Motor neuron (in vitro differentiated cells): ENCODE measurements around the gene C1QTNF4. TPM values are rescaled to one million over a fixed set of nuclear protein-coding genes. Genes with fewer than 3 reads are reported as not detected.
"Not testable (repeated sequence)": the region's sequence is repeated elsewhere in the genome, so short reads cannot be mapped to it uniquely, and the experiment has no call there.

ENCODE experiments used
- ATAC-seq, 8 experiments: fragments of 200-7000 bp; cut with Tn5 transposase; replicated peaks in 6 of 8; 2 replicates each; pipeline ENCODE4 v1.8.0; 2021; ENCODE audit warnings: mild to moderate bottlenecking in 8 of 8, moderate library complexity in 8 of 8
- H3K27ac ChIP-seq, 2 donors: fragments of 250-450 bp; sonication (Bioruptor Pico); 2 replicates each; pipeline ENCODE4 v1.9.0; 2021; ENCODE audit warnings: antibody characterized with exemption in 2 of 2, mild to moderate bottlenecking in 2 of 2, moderate library complexity in 1 of 2
- H3K4me1 ChIP-seq, 2 donors: fragments of 250-450 bp; sonication (Bioruptor Pico); replicated peaks in 1 of 2; 2 replicates each; pipeline ENCODE4 v1.6.1; 2021; ENCODE audit warnings: antibody characterized with exemption in 2 of 2, mild to moderate bottlenecking in 2 of 2, moderate library complexity in 1 of 2
- H3K4me3 ChIP-seq, 5 donors: fragments of 250-450 bp; sonication (Bioruptor Pico); 2 replicates each; pipeline ENCODE4 v1.9.0; 2021; ENCODE audit warnings: antibody characterized with exemption in 5 of 5, mild to moderate bottlenecking in 5 of 5, moderate library complexity in 4 of 5
- WGBS, 10 experiments: fragments of 450-650 bp; shearing (Covaris generic); methylation state at CpG; one replicate each; pipeline ENCODE4 v1.0.0; 2022; 5-methylcytosine and 5-hydroxymethylcytosine counted together
- in situ Hi-C, 9 experiments: fragments of 400-800 bp; cut with MboI; loops; one replicate each; pipeline ENCODE4 v1.15.0; 2021; ENCODE audit warnings: low sequenced_read_pairs in 9 of 9, low pct_unique_long_range_greater_than_20kb in 2 of 9; ENCODE audit not compliant: unreplicated experiment in 9 of 9
- total RNA-seq, 8 experiments: library from RNA; unstranded; fragments of 300-600 nt; gene quantifications; 2 replicates each; pipeline versions ENCODE4 v1.2.3 to v1.2.4, GENCODE V29; 2022

Gene C1QTNF4
- total RNA-seq, 8 experiments from 2014 or later: 0.63 to 10.7 (median 5.0) TPM; not detected in 2

DNA sequence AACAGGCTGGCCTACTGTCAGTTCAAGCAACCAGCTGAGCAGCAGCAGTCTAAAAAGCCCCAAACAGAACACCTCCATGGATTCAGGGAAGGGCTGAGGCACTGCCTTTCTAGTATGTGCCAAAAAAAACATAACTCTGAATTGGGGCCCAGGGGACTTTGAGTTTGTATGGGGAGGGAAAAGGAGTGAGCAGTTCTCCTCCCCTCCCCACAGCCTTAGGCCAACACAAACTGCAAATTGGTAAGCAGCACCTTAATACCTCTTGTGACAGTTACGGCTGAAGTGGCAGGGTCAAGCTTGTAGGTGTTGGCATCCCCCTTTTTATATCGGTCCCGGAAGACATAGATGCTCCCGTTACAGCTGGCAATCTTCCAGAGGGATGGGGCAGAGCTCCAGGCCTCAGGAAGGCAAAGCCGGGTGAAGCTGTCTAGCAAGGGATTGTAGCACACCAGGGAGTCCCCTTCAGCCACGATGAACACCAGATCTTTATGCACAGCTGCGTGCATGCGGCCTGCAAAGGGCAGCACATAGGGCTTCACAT lies 21.4 kb downstream of the C1QTNF4 start:
- Histone ChIP-seq H3K4me1 (peaks cover 9 to 10% of the 10 kb centered on the region in 2 donors), H3K4me3 (no peak overlapping the region), H3K27ac (no peak overlapping the region)
- ATAC-seq: peak in 1 of 8 experiments; percentile 20
- in situ Hi-C loops: loop anchor here in 1 of 9 experiments (25.0 kb wide), 1 partner anchor 160 kb away; the partner anchor contains the start of gene SLC39A13
- WGBS, 10 experiments: 40 to 100% (median 90%) methylated on average over 1 to 7 of the region's 8 CpGs; no CpG with 5 or more reads in 3 of the 10 experiments

DNA sequence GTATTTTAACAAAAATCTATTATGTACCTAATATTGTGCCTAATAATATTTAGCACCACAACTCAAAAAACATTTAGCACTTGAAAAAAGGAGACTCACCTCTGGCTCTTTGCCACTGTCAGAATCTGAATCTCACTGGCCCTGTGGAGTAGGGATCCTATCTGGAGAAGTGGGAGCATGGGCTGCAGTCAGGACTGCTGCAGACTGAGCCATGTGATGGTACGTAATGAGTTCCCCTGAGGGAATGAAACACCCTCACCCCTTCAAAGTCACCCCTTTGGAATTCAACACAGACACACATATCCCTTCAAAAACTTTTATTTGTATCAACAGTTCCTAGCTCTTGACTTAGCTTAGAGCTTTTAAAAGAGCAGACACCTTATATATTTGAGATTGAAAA lies 22.3 kb downstream of the C1QTNF4 start:
- in situ Hi-C loops: loop anchor here in 1 of 9 experiments (25.0 kb wide), 1 partner anchor 160 kb away; the partner anchor contains the start of gene SLC39A13
- peaks cover 0 to 2% of the 10 kb centered on the region in 2 donors for H3K4me1 ChIP-seq
- ATAC-seq: no peak
- no peak overlapping the region for H3K27ac ChIP-seq
- 17 to 100% (median 40%) methylated on average over 1 of the region's 1 CpG; no CpG with 5 or more reads in 7 of the 10 experiments for WGBS, 10 experiments
- no peak overlapping the region for H3K4me3 ChIP-seq

DNA sequence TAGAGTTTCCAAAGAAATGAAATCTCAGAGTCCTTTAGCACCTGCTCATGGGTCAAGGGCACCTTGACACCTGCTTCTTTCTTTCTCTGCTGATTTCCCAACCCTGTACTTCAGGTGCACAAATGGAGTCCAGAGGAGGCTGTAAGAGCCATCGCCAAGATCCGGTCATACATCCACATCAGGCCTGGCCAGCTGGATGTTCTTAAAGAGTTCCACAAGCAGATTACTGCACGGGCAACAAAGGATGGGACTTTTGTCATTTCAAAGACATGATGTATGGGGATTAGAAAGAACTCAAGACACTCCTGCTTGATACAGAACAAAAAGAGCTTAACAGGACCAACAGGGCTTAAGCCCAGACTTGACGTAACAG lies 22.9 kb downstream of the C1QTNF4 start:
- Histone ChIP-seq H3K4me3 (no peak overlapping the region), H3K27ac (no peak overlapping the region), H3K4me1 (peaks cover 0 to 3% of the 10 kb centered on the region in 2 donors)
- in situ Hi-C loops: loop anchor here in 1 of 9 experiments (25.0 kb wide), 1 partner anchor 159 kb away; the partner anchor contains the start of gene SLC39A13
- no peak for ATAC-seq
- WGBS, 10 experiments: 60 to 100% (median 87%) methylated on average over 1 to 4 of the region's 4 CpGs; no CpG with 5 or more reads in 2 of the 10 experiments

DNA sequence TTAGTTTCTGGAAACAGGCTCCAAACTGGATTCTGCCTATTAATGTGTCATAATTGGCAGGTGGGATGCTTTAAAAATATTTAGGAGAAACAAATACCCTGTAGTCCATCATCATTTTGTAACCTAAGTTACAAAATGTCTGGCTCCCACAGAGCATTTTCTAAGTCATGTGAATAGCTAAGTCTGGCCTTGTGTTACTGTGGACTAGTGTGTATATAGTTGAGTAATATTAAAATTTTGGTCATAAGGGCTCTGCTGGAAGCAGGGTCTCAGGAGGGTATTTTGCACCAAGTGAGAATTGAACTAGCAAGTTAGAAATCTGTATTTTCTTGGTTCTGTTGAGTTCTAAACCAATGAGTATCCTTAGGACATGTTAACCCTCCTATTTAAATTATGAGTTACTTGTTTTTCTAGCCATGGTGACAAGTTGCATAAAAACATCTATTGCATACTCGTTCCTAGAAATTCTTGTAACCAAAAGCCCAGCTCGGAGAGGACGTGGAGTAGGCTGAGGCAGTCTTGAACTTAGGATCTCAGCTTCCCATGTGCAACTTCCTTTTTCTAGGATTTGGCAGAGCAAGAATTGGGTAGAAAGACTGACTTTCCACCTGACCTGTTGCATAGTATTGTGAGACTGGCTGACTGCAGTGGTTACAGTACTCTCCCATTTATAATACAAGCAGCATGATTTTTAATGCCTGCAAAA lies 23.4 kb downstream of the C1QTNF4 start:
- Histone ChIP-seq H3K4me3 (no peak overlapping the region), H3K4me1 (peaks cover 0 to 8% of the 10 kb centered on the region in 2 donors), H3K27ac (no peak overlapping the region)
- ATAC-seq: no peak
- 57 to 100% (median 82%) methylated on average over 1 to 3 of the region's 3 CpGs; no CpG with 5 or more reads in 3 of the 10 experiments for WGBS, 10 experiments
- in situ Hi-C loops: loop anchor here in 1 of 9 experiments (25.0 kb wide), 1 partner anchor 159 kb away; the partner anchor contains the start of gene SLC39A13

DNA sequence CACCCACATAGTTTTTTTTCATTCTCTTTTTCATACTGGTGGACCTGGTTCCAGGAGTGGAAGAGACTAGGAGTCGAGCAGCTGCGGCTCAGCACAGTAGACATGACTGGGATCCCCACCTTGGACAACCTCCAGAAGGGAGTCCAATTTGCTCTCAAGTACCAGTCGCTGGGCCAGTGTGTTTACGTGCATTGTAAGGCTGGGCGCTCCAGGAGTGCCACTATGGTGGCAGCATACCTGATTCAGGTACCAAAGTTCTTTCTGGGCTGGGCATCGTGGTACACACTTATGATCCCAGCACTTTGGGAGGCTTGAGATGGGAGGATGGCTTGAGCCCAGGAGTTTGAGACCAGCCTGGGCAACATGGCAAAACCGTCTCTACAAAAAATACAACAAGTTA lies 24.6 kb downstream of the C1QTNF4 start:
- Histone ChIP-seq H3K4me1 (peaks cover 5 to 14% of the 10 kb centered on the region in 2 donors), H3K4me3 (no peak overlapping the region), H3K27ac (no peak overlapping the region)
- WGBS, 10 experiments: 96 to 100% (median 100%) methylated on average over 2 to 5 of the region's 7 CpGs; no CpG with 5 or more reads in 5 of the 10 experiments
- ATAC-seq: no peak
- in situ Hi-C loops: loop anchor here in 1 of 9 experiments (25.0 kb wide), 1 partner anchor 157 kb away; the partner anchor contains the start of gene SLC39A13

DNA sequence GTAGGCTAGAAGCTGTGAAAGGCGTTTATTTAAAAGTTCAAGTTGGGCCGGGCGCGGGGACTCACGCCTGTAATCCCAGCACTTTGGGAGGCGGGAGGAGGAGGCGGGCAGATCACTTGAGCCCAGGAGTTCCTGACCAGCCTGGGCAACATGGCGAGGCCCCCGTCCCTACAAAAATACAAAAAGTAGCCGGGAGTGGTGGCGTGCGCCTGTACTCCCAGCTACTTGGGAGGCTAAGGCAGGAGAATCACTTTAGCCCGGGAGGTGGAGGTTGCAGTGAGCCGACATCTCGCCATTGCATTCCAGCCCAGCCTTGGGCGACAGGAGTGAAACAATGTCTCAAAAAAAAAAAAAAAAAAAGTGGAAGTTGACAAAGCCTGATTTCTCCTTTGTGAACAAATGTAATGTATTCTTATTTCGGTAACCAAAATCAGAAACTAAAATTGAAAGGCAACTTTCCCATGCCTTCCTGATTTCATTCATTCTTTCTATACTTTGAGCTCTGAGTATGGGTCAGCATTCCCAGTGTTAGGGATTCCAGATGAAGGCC lies 28.0 kb downstream of the C1QTNF4 start:
- no peak overlapping the region for H3K27ac ChIP-seq
- peak in 3 of 8 experiments; percentile 5 to 10 (median 7) for ATAC-seq
- peak overlapping the region; percentile 39 to 94 (median 62) for H3K4me3 ChIP-seq
- WGBS, 10 experiments: 20 to 95% (median 79%) methylated on average over 1 to 10 of the region's 17 CpGs; no CpG with 5 or more reads in 1 of the 10 experiments
- H3K4me1 ChIP-seq: peaks cover 5 to 14% of the 10 kb centered on the region in 2 donors
- in situ Hi-C loops: loop anchor here in 1 of 9 experiments (25.0 kb wide), 1 partner anchor 154 kb away; the partner anchor contains the start of gene SLC39A13

DNA sequence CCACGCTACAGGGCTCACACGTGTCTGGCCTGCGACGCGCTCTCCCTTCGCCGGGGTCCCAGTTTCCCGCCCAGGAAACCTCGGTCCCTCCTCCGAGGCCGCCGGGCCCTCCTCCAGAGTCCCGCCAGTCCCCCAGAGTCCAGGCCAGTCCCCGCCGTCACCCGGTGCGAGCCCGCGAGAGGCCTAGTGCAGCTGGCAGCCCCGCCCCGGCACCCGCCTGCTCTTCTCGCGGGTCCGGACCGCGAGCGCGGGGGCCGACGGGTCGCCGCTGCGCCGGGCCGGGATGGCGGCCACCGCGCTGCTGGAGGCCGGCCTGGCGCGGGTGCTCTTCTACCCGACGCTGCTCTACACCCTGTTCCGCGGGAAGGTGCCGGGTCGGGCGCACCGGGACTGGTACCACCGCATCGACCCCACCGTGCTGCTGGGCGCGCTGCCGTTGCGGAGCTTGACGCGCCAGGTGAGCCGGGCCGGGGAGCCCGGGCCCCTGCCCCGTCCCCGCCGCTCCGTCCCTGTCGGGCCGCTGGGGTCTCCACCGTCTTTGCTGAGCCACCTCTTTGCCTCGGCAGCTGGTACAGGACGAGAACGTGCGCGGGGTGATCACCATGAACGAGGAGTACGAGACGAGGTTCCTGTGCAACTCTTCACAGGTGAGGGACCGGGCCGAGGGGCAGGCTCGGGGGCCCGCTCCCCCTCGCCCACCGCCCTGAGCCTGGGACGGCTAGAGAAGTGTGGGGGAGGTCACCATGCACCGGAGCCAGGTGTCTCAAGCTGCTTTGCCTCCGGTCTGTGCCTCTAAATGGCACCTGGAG lies 28.7 kb downstream of the C1QTNF4 start, which contains the start of gene PTPMT1:
Gene PTPMT1 (plus strand): TSS at position 260 of the 809 bp plus-strand sequence. CDS start 24 bp downstream, at position 284.
- H3K27ac ChIP-seq: peak within 1 kb of the TSS; percentile 2 to 86
- peak within 1 kb of the TSS; percentile 39 to 94 (median 62) for H3K4me3 ChIP-seq
- peaks cover 5 to 14% of the 10 kb centered on the region in 2 donors for H3K4me1 ChIP-seq
- WGBS, 10 experiments: 0 to 40% (median 4%) methylated on average over 2 to 28 of the region's 86 CpGs; no CpG with 5 or more reads in 5 of the 10 experiments
- in situ Hi-C loops: loop anchor here in 1 of 9 experiments (25.0 kb wide), 1 partner anchor 153 kb away; the partner anchor contains the start of gene SLC39A13
- ATAC-seq: peak; percentile 96 to 99 (median 98)

DNA sequence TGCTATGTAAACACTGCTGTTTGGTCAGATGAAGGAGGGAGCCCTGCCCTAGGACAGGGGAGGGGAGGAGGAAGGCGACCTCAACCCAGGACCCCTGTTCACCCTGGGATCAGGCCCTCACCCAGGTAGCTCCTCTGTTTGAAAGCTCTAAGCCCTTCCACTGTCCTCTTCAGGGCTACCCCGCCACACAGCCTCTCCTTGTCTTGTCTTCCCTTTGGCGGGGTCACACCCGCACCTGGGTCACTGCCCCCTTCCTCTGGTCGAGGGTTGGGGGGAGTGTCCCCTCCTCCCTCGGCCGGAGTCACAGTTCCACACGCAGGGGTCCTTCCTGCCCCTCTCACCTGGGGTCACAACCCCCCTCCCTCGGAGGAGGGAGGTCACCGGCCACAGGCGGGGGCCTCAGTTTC lies 29.3 kb downstream of the C1QTNF4 start:
- in situ Hi-C loops: loop anchor here in 1 of 9 experiments (25.0 kb wide), 1 partner anchor 153 kb away; the partner anchor contains the start of gene SLC39A13
- Histone ChIP-seq H3K4me3 (peak overlapping the region; percentile 39 to 94 (median 62)), H3K4me1 (peaks cover 5 to 14% of the 10 kb centered on the region in 2 donors), H3K27ac (peak overlapping the region; percentile 2 to 86)
- 30 to 60% (median 34%) methylated on average over 2 to 5 of the region's 11 CpGs; no CpG with 5 or more reads in 6 of the 10 experiments for WGBS, 10 experiments
- ATAC-seq: peak in 4 of 8 experiments; percentile 3 to 23 (median 4)

DNA sequence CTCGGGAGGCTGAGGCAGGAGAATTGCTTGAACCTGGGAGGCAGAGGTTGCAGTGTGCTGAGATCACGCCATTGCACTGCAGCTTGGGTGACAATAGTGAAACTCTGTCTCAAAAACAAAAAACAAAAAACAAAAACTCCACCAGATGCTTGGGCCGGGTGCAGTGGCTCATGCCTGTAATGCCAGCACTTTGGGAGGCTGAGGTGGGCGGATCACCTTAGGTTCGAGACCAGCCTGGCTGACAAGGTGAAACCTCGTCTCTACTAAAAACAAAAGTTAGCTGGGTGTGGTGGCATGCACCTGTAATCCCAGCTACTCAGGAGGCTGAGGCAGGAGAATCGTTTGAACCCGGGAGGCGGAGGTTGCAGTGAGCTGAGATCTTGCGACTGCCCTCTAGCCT lies 29.8 kb downstream of the C1QTNF4 start:
- in situ Hi-C loops: loop anchor here in 1 of 9 experiments (25.0 kb wide), 1 partner anchor 152 kb away; the partner anchor contains the start of gene SLC39A13
- 92 to 100% (median 98%) methylated on average over 1 to 7 of the region's 10 CpGs; no CpG with 5 or more reads in 2 of the 10 experiments for WGBS, 10 experiments
- not testable (repeated sequence) for ATAC-seq, H3K4me3 ChIP-seq, H3K27ac ChIP-seq
- H3K4me1 ChIP-seq: peaks cover 5 to 14% of the 10 kb centered on the region in 2 donors

DNA sequence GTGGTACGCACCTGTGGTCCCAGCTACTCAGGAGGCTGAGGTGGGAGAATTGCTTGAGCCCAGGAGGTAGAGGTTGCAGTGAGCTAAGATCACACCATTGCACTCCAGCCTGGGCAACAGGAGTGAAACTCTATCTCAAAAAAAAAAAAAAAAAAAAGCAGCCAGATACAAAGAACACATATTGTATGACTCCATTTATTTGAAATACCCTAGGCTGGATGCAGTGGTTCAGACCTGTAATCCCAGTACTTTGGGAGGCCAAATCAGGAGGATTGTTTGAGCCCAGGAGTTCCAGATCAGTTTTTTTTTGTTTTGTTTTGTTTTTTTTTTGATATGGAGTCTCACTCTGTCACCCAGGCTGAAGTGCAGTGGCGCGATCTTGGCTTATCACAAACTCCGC lies 31.8 kb downstream of the C1QTNF4 start:
- not testable (repeated sequence) for ATAC-seq
- in situ Hi-C loops: loop anchor here in 1 of 9 experiments (25.0 kb wide), 1 partner anchor 150 kb away; the partner anchor contains the start of gene SLC39A13
- WGBS, 10 experiments: 80 to 100% (median 100%) methylated on average over 1 to 4 of the region's 4 CpGs; no CpG with 5 or more reads in 2 of the 10 experiments

DNA sequence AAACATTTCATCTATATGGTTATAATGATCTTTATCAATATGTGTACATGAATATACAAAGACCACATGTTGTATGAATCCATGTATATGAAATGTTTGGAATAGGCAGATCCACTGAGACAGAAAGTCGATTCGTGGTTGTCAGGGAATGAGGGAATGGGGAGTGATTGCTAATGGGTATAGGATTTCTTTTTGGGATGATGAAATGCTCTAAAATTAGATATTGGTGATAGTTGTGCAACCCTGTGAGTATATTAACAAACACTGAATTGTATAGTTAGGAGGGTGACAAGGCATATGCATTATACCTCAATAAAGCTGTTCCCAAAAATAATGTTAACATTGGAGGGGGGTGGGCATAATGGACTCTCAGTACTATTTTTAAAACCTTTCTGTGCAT lies 33.8 kb downstream of the C1QTNF4 start:
- 70 to 100% (median 86%) methylated on average over 2 of the region's 2 CpGs; no CpG with 5 or more reads in 4 of the 10 experiments for WGBS, 10 experiments
- Histone ChIP-seq H3K27ac (no peak overlapping the region), H3K4me3 (no peak overlapping the region), H3K4me1 (peaks cover 5% of the 10 kb centered on the region in 2 donors)
- no peak for ATAC-seq
- in situ Hi-C loops: loop anchor here in 1 of 9 experiments (25.0 kb wide), 1 partner anchor 148 kb away; the partner anchor contains the start of gene SLC39A13

More for the DNA sequence above, 31.8 kb downstream of the C1QTNF4 start:
- H3K27ac ChIP-seq, H3K4me3 ChIP-seq: not testable (repeated sequence)
- peaks cover 5 to 14% of the 10 kb centered on the region in 2 donors for H3K4me1 ChIP-seq
